GM18870 (cell line): Measurements from ENCODE around the gene EIF4E1B.
"Not testable (repeated sequence)": the region's sequence is repeated elsewhere in the genome, so short reads cannot be mapped to it uniquely, and the experiment has no call there.

ENCODE experiments used
- ATAC-seq: cut with Tn5 transposase; IDR thresholded peaks from one replicate; pipeline ENCODE4 v1.9.1; 2021; ENCODE audit warnings: moderate library complexity; ENCODE audit not compliant: unreplicated experiment

The EIF4E1B gene, protein sequence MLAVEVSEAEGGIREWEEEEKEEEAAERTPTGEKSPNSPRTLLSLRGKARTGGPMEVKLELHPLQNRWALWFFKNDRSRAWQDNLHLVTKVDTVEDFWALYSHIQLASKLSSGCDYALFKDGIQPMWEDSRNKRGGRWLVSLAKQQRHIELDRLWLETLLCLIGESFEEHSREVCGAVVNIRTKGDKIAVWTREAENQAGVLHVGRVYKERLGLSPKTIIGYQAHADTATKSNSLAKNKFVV

DNA sequence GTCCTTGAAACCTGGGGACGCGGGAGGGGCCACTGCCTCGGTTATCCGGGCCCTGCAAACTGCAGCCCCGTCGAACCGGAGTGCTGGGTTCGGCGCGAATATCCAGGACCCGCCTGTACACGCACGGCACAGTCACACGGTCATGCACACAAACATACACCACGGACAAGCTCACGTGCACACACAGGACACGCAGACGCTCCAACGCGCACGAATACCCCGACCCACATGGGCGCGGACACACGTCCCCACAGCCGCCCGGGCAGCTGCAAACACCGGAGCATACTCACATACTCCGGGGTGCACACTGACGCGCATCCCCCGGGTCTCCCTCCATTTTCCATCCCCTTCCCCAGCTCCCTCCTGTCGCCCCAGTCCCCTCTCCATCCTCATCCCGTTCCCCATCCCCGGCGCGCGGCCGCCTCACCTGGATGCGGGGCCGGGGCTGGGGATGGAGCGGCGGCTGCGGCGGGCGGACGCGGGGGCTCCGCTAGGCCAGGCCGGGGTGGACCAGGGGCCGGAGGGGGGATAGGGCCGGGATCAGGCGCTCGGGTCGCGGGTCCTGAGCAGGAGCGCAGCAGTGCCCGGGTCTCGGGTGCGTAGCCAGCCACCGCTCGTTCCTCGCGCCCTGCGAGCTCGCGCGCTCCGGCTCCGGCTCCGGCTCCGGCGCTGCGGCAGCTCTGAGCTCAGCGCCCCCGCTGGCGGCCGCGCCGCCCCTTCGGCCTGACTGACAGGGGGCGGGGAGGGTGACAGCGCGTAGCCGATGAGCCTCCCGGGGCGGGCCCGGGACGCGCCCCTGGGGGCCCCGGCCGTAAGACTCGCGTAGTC is at the start of gene EIF4E1B, which contains the start of gene SNCB:
EIF4E1B (plus strand) TSS at position 823 of the 828 bp plus-strand sequence. CDS start 12,113 bp downstream, outside the sequence.
SNCB (minus strand) TSS at position 682 of the 828 bp plus-strand sequence. CDS start 880 bp downstream, outside the sequence.
- no peak for ATAC-seq

DNA sequence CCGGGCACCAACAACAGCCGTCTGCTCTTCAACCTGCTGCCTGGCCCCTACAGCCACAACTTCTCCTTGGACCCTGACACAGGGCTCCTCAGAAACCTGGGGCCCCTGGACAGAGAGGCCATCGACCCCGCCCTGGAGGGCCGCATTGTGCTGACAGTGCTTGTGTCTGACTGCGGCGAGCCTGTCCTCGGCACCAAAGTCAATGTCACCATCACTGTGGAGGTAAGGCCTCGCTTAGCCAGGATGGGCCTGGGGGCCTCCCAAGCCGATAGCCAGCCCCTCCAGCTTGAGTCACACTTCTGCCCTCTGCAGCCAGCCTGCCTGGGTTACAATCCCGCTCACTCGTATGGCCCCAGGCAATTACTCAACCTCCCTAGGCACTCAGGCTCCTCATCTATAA is 49.1 kb upstream of the EIF4E1B start:
- ATAC-seq, result no peak

GRCh38 chr5:176583076-176583475 is 47.4 kb upstream of the EIF4E1B start:
- no peak for ATAC-seq

DNA sequence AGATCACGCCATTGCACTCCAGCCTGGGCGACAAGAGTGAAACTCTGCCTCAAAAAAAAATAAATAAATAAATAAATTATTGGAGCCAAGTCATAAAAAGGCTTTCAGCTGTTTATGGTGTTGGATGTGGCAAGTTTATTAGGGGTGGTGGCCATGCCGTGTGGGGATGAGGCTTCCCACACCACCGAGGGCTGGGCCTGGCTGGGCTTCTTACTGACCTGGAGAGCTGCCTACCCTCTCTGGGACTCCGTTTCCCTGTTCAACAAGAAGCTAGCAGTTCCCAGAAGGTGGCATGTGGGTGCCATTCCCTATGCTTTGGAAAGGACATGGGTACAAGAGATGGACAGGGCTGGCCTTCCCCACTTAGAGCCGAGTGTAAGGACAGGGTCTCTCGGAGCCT is 43.1 kb upstream of the EIF4E1B start:
- no peak for ATAC-seq

DNA sequence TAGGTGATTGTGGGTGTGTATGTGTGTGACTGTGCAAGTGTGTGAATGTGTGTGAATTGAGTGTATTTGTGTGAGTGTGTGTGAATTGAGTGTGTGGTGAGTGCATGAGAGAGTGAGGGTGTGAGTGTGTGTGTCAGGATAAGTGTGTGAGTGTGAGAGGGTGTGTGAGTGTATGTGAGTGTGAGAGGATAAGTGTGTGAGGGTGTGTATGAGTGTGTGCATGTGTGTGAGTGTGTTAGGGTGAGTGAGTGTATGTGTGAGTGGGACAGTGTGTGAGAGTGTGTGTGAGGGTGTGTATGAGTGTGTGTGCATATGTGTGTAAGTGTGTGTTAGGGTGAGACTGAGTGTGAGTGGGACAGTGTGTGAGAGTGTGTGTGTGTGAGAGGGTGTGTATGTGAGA is 42.2 kb upstream of the EIF4E1B start:
- no peak for ATAC-seq

- no peak for ATAC-seq
Measured at GRCh38 chr5:176589039-176589769, 41.3 kb upstream of the EIF4E1B start.

GRCh38 chr5:176590035-176590717 is 40.3 kb upstream of the EIF4E1B start:
- no peak for ATAC-seq

- ATAC-seq, result not testable (repeated sequence)
Measured at GRCh38 chr5:176591667-176592066, 38.8 kb upstream of the EIF4E1B start.

GRCh38 chr5:176592573-176592972 is 37.9 kb upstream of the EIF4E1B start:
- ATAC-seq, result no peak

DNA sequence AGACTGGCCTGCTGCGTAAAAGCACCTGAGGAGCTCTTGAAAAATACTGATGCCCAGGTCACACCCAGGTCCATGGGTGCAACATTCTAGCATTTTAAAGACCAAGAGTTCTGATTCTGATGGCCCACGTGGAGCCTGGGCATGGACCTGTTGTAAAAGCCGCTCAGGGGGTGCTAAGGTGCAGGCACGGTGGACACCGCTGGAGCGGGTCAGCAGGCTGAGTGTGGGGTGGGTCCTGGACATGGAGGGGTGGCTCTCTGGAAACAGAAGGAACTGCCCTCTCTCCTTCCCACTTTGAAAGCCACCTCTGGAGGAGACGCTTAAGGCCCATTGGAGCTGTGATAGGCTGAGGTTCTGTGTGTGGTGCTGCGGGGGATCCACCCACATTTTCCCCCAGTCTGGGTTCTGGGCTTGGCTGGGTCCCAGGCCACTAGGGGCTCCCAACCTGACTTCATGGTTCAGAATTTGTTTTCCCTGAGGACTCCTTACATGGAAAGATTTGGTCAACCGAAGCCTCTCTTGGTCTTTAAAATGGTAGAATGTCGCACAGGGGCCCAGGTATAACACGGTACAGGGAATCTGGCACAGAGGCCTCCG is 37.1 kb upstream of the EIF4E1B start:
- ATAC-seq, result no peak

- ATAC-seq, result no peak
Measured at GRCh38 chr5:176594554-176594953, 35.9 kb upstream of the EIF4E1B start.

DNA sequence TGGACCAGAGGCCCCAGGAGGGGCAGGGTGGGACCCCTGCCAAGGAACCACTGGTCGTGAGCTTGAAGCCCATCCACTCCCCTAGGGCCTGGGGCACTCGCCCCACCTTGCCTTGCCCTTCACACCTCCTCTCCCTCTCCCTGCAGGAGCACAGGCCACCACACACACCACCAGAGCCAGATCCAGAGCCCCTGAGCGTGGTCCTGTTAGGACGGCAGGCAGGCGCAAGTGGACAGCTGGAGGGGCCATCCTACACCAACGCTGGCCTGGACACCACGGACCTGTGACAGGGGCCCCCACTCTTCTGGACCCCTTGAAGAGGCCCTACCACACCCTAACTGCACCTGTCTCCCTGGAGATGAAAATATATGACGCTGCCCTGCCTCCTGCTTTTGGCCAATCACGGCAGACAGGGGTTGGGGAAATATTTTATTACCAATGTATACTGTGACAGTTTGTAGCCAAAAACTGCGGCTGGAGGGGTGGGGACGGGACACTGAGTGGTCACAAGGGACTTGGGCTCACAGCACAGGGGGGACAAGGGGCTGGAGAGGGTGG is 35.0 kb upstream of the EIF4E1B start:
- no peak for ATAC-seq

- ATAC-seq, result no peak
Measured at GRCh38 chr5:176596069-176596644, 34.3 kb upstream of the EIF4E1B start.

- ATAC-seq, result no peak
Measured at GRCh38 chr5:176596689-176597416, 33.6 kb upstream of the EIF4E1B start.

GRCh38 chr5:176597417-176598389 is 32.8 kb upstream of the EIF4E1B start:
- no peak for ATAC-seq

GRCh38 chr5:176599749-176600430 is 30.6 kb upstream of the EIF4E1B start:
- not testable (repeated sequence) for ATAC-seq

GRCh38 chr5:176601901-176602482 is 28.5 kb upstream of the EIF4E1B start:
- no peak for ATAC-seq
